ENCODE measurements around the gene KLF7.

Gene KLF7

DNA sequence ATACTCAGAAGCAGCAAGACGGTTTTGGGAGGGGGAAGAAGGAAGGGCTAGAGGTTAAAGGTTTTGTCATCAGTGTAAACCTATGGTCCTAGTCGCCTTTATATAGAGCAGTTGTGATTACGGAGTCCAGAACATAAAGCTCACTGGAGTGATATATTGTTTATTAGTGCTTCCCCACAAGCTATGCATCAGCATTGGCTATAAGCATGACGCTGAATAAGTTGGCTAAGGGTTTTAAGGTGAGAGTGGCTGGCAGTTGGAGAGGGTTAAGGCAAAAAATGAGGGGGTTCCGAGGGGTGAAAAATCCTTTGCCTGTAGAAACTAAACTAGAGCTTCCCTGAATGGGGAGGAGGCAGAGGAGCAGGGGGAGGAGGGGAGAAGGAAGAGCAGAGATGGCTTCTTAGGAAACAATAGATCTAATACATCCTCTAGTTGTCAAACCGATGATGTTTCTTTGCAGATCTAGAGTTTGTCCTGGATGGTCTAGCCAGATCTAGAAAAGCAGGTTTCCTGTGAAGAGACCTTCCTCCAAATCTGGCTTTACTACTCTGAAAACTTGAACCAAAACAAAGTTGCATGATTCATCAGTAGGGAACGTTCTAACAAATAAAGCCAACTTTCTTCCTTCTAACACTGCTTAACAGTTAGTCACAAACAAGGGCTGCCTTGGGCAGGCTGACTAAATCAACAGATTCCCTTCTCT lies 2.5 kb downstream of the KLF7 start:
- Mint-ChIP-seq H3K4me1 (ENCODE audit: low read depth) (peaks cover 61% of the 10 kb centered on the region), H3K4me3 (peak overlapping the region; percentile 98), H3K27me3 (no peaks in the 10 kb centered on the region), H3K9me3 (no peaks in the 10 kb centered on the region), H3K36me3 (ENCODE audit: low read depth) (peaks cover 23% of the 10 kb centered on the region), H3K27ac (peak overlapping the region; percentile 99)
- intact Hi-C loops (cut with micrococcal nuclease) = loop anchor here (10.0 kb wide), 1 partner anchor 62 kb away; no protein-coding TSS in a partner anchor

DNA sequence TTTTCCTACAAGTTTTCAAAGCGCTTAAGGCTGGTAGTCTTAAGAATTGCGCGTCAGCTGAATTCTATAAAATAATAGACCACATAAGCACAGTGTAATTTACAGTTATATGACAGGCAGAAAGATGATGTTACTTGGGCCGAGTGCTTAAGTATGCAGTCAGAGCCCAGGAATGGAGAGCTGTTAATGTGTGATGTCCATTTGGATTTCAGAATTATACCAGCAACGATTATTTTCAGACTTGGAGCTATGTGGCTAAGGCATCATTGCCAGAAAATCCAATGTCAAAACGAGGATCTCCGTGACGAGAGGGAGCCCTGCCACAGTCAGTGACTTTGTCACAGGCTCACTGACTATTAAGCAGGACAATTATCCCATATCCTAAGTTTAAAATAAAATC lies 3.4 kb downstream of the KLF7 start:
- no peak overlapping the region for H3K4me3 Mint-ChIP-seq
- H3K27me3 Mint-ChIP-seq = no peaks in the 10 kb centered on the region
- H3K9me3 Mint-ChIP-seq = no peaks in the 10 kb centered on the region
- no peak overlapping the region for H3K27ac Mint-ChIP-seq
- H3K36me3 Mint-ChIP-seq (ENCODE audit: low read depth) = peaks cover 23% of the 10 kb centered on the region
- peaks cover 61% of the 10 kb centered on the region for H3K4me1 Mint-ChIP-seq (ENCODE audit: low read depth)
- intact Hi-C loops (cut with micrococcal nuclease) = loop anchor here (10.0 kb wide), 1 partner anchor 62 kb away; no protein-coding TSS in a partner anchor

DNA sequence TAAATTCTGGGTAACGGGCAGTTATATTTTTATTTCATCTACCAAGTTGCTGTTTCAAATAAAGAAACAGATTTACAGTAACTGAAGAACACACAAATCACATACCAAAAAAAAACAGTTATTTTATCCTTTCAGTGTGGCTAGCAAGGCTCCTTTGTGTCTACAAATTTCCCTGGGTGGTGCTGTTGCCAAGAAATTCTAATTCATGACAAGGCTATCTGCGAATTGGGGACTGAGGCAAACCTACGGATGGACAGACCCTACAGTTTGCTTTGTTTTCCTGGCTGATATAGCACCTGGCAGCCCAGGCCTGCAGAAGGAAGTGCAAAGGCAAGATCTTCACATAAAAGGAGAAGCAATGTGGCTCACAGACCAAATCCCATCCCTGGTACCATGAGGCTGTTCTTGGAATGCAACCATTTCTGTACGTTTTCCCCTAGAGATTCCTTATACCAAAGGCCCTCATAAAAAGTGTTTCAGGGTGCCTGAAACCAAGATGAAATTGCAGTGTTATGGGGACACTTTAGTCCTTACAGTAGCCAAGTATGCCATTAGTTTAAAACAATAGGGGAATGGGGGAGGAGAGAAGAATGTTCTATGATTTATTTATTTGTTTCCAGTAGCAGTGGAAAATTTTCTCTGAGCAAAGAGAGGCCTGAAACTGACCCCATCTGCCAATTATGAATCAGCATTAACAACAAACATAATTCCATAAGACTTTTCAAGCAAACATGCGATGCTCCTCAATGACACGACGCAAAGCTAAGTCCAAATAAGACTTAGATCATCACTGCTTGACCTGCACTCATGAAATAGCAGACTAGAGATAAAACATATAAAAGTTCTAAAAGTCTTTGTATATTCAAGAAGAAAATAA lies 4.3 kb downstream of the KLF7 start:
- intact Hi-C loops (cut with micrococcal nuclease) = loop anchor here (10.0 kb wide), 1 partner anchor 63 kb away; no protein-coding TSS in a partner anchor
- Mint-ChIP-seq H3K4me1 (ENCODE audit: low read depth) (peaks cover 63% of the 10 kb centered on the region), H3K4me3 (no peak overlapping the region), H3K9me3 (no peaks in the 10 kb centered on the region), H3K27me3 (no peaks in the 10 kb centered on the region), H3K36me3 (ENCODE audit: low read depth) (peaks cover 16% of the 10 kb centered on the region), H3K27ac (no peak overlapping the region)

DNA sequence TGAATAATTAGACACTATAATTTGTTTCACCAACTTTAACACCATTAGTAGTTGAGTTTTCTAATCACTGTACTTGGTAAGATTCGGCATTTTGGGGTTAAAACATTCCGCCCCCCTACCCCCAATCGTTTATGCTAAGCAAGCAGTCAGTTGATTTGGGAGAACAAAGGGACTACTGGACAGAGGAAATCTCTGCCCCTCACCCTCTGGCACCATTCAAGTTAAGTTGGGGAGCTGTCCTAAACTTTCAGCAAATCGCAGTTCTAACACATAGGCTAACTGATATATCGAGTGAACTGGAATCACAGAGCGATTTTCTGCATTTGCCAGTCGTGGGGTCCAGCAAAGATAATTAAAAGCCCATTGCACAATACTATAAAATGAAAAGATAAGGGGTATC lies 5.6 kb downstream of the KLF7 start:
- Mint-ChIP-seq H3K4me1 (ENCODE audit: low read depth) (peaks cover 74% of the 10 kb centered on the region), H3K27ac (no peak overlapping the region), H3K9me3 (no peaks in the 10 kb centered on the region), H3K27me3 (no peaks in the 10 kb centered on the region), H3K4me3 (no peak overlapping the region), H3K36me3 (ENCODE audit: low read depth) (peaks cover 3% of the 10 kb centered on the region)
- intact Hi-C loops (cut with micrococcal nuclease) = loop anchor here (10.0 kb wide), 1 partner anchor 65 kb away; no protein-coding TSS in a partner anchor

DNA sequence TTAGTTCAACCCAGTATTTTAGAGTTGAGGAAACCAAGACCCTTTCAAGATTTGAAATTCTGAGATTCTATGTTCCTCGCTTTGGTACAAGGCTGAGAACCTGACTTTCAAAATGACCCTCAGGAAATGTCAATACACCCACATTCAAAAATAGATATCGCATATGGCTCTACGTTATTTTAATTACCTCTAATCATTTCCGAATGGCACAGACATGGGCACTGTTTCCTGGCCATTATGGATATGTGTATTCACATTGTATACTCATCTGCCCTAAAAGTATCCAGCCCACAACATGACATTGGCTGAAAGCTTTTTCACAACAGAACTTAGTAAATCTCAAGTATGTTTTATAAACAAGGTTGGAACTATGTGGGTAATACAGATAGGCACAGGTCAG lies 6.7 kb downstream of the KLF7 start:
- intact Hi-C loops (cut with micrococcal nuclease) = no loop called here
- no peak overlapping the region for H3K4me3 Mint-ChIP-seq
- H3K27ac Mint-ChIP-seq = peak overlapping the region; percentile 17
- no peaks in the 10 kb centered on the region for H3K9me3 Mint-ChIP-seq
- H3K36me3 Mint-ChIP-seq (ENCODE audit: low read depth) = no peaks in the 10 kb centered on the region
- H3K4me1 Mint-ChIP-seq (ENCODE audit: low read depth) = peaks cover 74% of the 10 kb centered on the region
- no peaks in the 10 kb centered on the region for H3K27me3 Mint-ChIP-seq

DNA sequence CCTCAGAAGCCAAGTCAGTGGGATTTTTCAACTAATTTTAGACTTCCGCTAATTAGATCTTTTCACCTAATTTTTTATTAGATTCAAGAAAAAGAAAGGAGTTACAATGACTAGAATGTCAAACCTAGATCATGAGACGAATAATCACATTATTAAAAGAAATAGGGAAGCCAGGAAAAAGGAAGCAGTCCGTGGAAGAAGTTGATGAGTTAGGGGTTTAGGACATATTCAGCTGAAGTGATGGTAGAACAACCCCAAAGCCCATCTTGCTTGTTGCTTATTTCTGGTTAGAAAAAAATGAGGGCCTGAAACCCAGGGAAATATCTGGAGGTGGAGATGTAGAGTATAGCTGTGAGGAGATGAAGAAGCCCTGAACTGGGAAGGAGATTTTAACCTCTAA lies 8.0 kb downstream of the KLF7 start:
- Mint-ChIP-seq H3K27ac (peak overlapping the region; percentile 78), H3K27me3 (no peaks in the 10 kb centered on the region), H3K4me1 (ENCODE audit: low read depth) (peaks cover 74% of the 10 kb centered on the region), H3K36me3 (ENCODE audit: low read depth) (no peaks in the 10 kb centered on the region), H3K9me3 (no peaks in the 10 kb centered on the region), H3K4me3 (no peak overlapping the region)
- intact Hi-C loops (cut with micrococcal nuclease) = no loop called here

DNA sequence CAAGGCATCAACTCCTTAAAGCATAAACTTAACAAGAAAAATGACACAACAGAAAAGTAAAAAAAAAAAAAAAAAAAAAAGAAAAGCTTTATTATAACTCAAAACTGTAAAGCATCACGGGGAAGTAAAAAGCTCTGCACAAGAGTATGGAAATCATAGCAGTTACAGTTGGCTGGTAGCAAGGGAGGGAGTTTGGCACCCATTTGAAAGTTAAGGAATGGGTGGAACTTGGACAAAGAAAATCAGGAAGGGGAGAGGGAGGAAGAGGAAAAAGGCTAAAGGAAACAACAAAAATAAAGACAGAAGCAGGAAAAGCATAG lies 8.6 kb downstream of the KLF7 start:
- no peak overlapping the region for H3K4me3 Mint-ChIP-seq

DNA sequence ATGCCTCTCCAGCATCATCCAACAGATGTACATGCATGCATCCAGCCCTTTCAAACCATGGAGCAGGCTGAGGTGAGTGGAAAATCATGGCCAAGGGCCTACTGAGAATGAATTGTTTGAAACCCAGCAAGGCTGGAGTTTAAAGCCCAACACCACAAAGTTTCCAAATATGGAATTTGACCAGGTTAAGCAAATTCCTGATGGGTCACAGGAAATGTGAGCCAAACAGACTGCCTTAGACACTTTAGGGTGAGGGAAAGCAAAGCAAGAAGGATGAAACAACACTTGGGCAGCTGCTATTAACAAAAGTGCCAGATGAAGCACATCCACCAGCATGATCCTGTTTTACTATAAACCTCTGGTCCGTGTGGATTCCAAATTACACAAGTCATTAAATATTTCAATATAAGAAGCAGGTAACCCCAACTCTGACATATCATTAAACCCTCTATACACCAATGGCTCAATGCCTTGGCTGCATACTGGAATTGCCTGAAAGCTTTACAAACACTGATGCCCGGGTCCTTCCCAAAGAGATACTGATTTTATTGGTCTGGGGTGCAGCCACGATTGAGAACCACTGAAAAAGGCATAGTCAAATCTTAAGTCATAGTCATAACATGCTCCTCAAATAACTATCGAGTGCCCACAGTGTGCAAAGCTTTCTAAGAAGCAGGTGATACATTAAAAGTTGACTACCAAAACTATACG lies 9.1 kb downstream of the KLF7 start:
- intact Hi-C loops (cut with micrococcal nuclease) = no loop called here
- no peaks in the 10 kb centered on the region for H3K27me3 Mint-ChIP-seq
- no peak overlapping the region for H3K4me3 Mint-ChIP-seq
- no peaks in the 10 kb centered on the region for H3K36me3 Mint-ChIP-seq (ENCODE audit: low read depth)
- no peaks in the 10 kb centered on the region for H3K9me3 Mint-ChIP-seq
- peak overlapping the region; percentile 78 for H3K27ac Mint-ChIP-seq
- H3K4me1 Mint-ChIP-seq (ENCODE audit: low read depth) = peaks cover 74% of the 10 kb centered on the region

More for the DNA sequence above, 8.6 kb downstream of the KLF7 start:
- H3K36me3 Mint-ChIP-seq (ENCODE audit: low read depth) = no peaks in the 10 kb centered on the region
- H3K4me1 Mint-ChIP-seq (ENCODE audit: low read depth) = peaks cover 74% of the 10 kb centered on the region
- intact Hi-C loops (cut with micrococcal nuclease) = no loop called here
- peak overlapping the region; percentile 78 for H3K27ac Mint-ChIP-seq
- no peaks in the 10 kb centered on the region for H3K27me3 Mint-ChIP-seq
- no peaks in the 10 kb centered on the region for H3K9me3 Mint-ChIP-seq

DNA sequence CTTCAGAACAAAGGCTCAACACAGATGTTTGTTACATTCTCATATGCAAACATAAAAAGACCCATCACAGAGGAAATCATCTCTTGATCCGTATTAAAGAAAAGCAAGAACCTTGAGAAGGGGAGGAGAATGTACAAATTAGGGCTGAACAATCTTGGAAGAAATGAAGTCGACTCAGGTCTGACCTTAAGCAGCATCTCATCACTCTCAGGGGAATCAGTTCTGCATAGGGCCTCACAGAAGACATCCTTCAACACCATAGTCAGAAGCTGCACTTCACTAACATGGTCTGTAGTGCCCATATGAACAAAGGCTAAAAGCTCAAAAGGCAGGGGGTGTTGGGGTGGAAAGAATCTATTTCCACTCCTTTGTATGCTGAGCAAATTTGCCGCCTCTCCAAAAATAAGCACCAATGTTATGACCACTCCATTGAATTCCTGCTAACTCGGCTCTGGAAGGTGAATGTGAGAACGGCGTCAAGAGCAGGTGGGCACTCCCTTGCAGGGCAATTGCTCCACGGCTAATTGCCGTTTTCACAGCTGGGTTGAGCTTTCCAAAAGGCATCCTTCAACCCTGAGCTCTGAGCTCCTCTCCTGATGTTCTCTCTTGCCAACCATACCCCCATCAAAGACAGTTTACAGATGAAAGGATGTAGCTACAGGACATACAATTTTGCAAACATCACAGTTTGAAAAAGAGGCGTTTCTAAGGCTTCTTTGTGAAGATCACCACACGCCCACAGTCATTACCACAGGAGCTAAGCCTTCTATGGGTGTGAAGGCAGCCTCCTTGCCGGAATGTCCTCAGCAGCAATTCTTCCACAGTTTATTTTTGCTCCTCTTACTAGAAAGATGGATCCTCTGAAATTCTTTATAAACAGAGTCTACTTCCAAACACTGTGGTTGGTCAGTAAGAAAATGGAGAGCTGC lies 10.0 kb downstream of the KLF7 start:
- Mint-ChIP-seq H3K4me3 (no peak overlapping the region), H3K4me1 (ENCODE audit: low read depth) (peaks cover 77% of the 10 kb centered on the region), H3K27ac (no peak overlapping the region), H3K36me3 (ENCODE audit: low read depth) (no peaks in the 10 kb centered on the region), H3K27me3 (no peaks in the 10 kb centered on the region), H3K9me3 (no peaks in the 10 kb centered on the region)
- intact Hi-C loops (cut with micrococcal nuclease) = no loop called here

DNA sequence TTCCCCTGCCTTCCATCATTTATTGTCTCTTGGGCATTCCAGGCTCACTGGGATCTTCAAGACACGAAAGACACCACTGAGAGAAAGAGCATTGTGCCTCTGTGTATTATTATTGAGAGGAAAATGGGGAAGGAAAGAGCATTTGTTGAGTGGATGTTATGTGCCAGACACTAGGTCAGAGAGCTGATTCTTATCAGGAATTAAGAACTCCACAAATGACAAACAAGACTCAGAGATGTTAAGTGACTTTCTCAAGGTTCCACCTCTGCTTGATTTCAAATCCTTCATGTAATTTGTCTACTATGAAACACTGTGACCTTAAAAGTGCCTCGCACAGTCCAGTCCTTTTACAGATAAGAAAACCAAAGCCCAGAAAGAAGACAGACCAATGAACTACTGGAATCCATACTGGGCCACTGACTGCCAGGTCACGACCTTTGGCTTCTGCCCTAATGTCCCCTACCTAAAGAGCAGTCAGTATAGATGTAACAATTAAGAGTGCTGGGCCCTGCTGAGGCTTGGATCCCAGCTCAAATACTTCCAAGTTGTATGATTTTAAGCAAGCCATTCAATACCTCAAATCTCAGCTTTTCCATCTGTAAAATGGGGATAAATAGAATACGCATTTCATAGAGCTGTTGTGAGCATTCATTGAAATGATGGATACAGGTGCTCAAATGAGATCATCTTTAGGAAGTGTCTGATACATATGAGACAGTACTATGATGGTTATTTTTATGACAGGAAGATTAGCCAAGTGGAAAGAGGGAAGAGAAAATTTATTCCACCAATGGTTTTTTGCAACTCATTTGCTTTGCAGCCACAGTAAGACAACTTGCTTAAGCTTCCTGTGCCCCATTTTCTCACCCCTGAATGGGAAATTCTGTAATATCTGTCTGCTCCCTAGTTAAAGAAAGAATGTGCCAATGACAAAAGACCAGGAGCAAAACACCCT lies 10.9 kb downstream of the KLF7 start:
- peak overlapping the region; percentile 77 for H3K27ac Mint-ChIP-seq
- no peaks in the 10 kb centered on the region for H3K27me3 Mint-ChIP-seq
- H3K9me3 Mint-ChIP-seq = no peaks in the 10 kb centered on the region
- no peak overlapping the region for H3K4me3 Mint-ChIP-seq
- intact Hi-C loops (cut with micrococcal nuclease) = no loop called here
- no peaks in the 10 kb centered on the region for H3K36me3 Mint-ChIP-seq (ENCODE audit: low read depth)
- H3K4me1 Mint-ChIP-seq (ENCODE audit: low read depth) = peaks cover 86% of the 10 kb centered on the region

DNA sequence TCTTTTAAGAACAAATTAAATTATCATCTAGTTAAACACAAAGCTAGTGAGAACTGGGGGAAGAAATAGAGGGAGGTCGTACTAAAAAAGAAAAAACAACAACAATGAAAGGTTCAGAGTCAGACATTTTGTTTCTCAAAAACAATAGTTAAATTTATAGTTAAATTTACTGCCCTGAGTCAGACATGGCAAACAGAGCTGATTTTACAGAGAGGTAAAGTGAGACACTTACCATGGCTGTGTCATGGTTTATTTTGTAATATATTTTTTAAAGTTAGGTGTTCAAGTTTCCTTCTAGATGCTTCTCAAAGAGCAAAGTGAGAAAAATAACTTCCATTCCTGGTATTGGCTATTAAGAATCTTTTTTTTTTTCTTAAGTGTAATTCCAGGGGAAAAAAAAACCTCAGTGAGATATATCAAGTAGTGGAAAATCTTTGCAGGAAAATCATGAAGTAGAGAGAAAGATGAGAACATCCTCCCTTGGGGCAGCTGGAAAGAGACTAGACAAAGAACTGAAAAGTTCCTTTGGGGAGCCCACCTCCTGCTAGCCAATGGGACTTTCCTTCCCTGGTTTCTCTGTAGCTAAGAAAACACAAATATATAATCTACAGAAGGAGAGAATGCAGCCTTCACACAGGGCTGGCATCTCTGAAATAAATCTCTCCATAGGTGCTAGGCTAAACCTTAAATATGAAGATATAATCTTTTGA lies 12.3 kb downstream of the KLF7 start:
- no peaks in the 10 kb centered on the region for H3K27me3 Mint-ChIP-seq
- intact Hi-C loops (cut with micrococcal nuclease) = no loop called here
- no peaks in the 10 kb centered on the region for H3K9me3 Mint-ChIP-seq
- peak overlapping the region; percentile 77 for H3K27ac Mint-ChIP-seq
- H3K4me1 Mint-ChIP-seq (ENCODE audit: low read depth) = peaks cover 95% of the 10 kb centered on the region
- no peak overlapping the region for H3K4me3 Mint-ChIP-seq
- H3K36me3 Mint-ChIP-seq (ENCODE audit: low read depth) = peaks cover 10% of the 10 kb centered on the region

DNA sequence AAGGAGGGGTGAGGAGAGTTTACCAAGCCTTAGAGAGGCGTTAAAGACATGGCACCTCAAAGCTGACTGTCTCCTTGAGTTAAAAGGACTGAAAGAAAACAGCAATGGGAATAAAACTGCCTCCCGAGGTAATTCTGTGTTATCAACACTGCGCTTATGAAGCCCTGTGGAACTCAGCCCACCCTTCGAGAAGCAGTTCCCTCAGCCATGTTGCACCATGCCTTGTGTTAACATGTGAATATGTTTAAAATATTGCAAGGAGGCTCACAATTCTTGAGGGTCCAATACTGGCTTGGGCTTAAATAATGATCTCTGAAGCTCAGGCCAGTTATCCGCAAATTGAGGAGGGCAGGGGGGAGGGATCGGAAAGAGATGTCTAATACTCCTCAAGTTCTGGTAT lies 14.7 kb downstream of the KLF7 start:
- H3K36me3 Mint-ChIP-seq (ENCODE audit: low read depth) = peaks cover 29% of the 10 kb centered on the region
- H3K4me1 Mint-ChIP-seq (ENCODE audit: low read depth) = peaks cover 84% of the 10 kb centered on the region
- intact Hi-C loops (cut with micrococcal nuclease) = no loop called here
- H3K9me3 Mint-ChIP-seq = no peaks in the 10 kb centered on the region
- no peak overlapping the region for H3K4me3 Mint-ChIP-seq
- H3K27me3 Mint-ChIP-seq = no peaks in the 10 kb centered on the region
- peak overlapping the region; percentile 77 for H3K27ac Mint-ChIP-seq
